Stimulated activated CD4-positive, alpha-beta T cell treated with anti-CD3 and anti-CD28 coated beads, Interleukin-1b, Interleukin-23, amount 100 ng/mL, for 4 hours (primary cell): ENCODE data around the gene DDX3X.
"Not testable (repeated sequence)": the region's sequence is repeated elsewhere in the genome, so short reads cannot be mapped to it uniquely, and the experiment has no call there.

Experiments
- DNase-seq, 2 donors: peaks; one replicate each; pipeline ENCODE4 v3.0.0-alpha.2; 2020; ENCODE audit warnings: low read depth in 2 of 2

The DDX3X gene

DNA sequence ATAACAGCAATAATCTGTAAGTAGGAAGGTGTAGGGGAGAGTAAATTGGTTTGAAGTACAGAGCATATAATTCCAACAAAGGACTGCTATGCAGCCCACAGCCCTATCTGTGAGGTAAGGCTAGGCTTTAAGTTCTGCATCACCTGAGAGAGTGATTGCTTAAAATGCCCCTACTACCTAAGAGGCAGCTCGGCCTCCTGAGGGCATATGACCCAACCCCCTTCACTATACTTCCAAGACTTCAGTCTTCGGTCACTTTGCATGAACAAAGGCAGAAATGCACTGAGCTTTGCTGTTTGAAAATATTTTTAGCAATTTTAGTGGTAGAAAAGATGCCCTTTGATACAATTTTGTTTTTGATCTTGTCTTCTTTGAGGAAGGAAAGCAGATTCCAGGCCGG, 4.9 kb upstream of the DDX3X start:
- DNase-seq = no peak

DNA sequence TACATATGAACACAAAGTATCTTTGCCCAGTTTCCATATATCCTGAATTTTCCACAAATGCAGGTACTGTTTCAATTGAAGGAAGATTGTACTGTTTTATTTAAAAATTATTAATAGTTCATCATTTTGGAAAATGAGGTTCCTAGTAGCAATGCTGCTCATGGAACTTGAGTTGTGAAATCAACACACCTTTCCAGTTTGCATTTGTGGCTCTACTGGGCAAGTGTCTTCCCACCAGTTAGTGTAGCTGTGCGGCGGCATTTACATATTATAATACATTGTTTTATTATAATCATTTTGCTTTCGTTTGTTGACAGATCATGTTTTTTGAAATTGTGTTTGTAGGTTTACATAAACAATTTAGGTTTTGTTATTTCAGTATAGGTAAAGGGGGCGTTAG, 2.0 kb upstream of the DDX3X start:
- DNase-seq = no peak

DNA sequence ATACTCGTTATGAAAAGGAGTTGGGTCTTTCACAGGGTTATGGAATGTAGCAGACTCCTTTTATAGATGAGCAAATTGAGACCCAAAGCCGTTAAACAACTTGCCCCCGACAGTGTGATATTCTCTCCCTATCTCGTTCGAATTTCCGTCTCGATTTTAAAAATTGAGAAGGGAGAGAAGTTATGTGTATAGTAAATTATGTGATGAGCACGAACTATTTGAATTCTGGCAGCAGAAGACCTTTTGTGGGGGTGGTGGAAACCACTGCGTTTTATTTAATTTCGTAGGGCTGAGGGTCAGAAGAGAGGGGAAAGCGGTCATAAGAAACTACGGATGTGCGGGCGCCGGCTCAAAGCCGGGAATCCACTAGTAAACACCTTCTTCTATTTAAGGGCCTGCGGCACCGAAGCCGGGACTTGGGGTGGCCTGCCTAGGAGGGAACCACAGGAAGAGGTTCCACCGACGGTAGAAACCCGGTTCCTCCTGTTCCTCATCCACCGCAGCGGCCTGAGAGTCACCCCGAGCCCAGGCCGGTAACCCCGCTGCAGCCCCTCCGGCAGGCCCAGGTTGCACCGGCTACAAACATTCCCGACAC, 1.5 kb upstream of the DDX3X start:
- no peak for DNase-seq

DNA sequence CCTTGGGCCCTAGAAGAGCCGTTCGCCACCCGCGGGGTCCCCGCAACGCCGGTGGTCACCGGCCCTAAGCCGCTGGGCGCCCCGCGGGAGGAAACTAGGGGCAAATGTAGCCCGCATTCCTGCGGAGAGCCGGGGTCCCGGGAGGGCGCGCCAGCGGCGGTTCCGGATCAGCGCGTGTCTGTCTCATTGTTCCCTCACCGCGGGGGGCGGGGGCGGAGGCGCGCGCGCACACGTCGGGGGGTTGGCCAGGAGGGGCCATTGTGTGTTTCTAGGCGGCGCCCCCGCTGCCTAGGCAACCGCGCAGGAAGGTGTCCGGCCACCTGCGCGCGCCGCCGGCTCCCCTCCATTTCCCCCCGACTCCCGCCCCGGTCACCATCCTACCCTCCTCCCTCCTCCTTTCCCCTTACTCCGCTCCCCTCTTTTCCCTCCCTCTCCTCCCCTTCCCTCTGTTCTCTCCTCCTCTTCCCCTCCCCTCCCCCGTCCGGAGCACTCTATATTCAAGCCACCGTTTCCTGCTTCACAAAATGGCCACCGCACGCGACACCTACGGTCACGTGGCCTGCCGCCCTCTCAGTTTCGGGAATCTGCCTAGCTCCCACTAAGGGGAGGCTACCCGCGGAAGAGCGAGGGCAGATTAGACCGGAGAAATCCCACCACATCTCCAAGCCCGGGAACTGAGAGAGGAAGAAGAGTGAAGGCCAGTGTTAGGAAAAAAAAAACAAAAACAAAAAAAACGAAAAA, 789 bp upstream of the DDX3X start:
- DNase-seq = peak; percentile 77 to 90

DNA sequence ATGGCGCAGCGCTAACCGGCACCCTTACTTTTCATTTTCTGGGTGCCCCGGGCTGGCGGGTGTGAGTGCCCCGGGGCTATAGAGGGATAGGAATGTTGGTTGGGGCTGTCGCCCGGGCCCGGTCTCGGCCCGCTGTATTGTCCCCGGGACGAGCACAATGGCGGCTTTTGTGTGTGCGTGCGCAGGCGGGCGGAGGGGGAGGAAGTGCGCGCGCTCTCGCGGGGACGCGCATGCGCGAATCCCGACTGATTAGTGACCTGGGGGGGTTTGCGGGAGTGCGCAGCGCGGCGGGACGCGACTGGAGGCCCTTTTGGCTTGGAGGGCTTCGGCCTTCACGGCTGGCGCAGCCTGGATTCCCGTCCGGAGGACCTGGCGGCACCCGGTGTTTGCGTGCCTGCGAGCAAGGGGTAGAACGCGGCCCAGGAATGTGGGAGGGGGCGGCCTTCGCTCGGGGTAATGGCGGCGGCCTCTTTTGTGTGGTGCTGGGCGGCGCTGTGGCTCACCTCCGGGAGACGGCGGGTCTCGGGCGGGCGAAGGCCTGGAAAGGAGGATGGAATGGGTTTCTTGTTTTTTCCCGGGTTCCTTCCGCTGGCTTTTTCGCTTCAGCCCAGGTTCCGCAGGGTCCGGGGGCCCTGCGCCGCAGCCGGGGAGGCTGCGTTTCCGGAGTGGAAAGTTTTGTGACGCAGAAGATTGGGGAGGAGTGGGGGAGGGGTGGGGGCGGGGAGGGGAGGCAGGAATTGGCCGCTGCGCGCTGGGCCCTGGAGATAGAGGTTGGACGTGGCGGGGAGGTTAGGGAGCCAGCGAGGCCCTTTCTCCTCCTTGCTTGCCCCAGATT, 618 bp downstream of the DDX3X start:
- peak; percentile 64 to 78 for DNase-seq

DNA sequence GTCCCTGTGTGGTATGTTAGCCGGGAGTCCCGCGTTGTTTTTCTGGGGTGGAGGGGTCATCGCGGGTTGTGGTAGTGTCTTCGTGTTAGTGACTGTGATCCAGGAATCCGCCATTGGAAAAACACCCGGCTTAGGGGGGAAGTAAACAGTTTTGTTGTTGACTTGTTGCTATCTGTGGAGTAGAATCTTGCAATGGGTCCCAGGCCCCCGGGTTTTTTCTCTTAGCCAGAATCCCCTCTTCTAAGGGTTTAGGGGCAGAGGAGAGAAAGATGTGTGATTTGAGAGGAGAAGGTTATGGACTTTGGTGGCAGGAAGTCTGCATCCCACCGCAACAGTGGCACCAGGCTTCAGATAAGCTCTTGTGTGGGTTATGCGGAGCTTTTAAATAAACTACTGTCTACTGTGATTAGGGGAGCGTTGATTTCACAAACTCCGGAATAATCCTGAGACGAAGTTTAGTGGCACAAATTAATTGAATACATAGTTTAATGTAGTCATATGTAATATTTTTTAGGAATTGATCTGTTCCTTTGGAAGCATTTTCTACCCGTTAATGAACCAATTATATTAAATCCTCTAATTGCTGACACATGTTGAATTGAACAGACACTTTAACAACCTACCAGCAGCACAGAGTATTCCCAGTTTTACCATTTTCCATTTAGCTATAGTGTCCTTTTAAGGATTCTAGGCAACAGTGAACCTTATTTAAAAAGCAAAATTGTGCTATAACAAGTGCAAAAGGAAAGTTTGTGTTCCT, 1.4 kb downstream of the DDX3X start:
- DNase-seq = no peak

DNA sequence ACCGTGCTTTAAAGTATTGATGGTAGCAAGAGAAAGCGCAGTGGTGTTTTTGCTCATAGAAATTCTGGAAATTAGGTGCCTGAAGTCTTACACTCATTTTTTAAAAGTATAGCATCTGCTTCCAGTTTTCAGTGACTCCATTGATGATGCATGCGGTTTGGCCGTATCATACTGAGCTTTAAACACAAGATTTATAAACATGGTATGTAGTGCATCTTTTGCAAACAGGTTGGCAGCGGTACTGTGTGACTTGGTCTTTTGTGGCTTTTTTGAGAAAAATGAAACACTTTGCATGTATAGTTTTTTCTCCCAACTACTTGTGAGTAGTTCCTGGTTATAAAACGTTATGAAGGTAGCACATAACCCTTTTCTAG, 2.0 kb downstream of the DDX3X start:
- no peak for DNase-seq

DNA sequence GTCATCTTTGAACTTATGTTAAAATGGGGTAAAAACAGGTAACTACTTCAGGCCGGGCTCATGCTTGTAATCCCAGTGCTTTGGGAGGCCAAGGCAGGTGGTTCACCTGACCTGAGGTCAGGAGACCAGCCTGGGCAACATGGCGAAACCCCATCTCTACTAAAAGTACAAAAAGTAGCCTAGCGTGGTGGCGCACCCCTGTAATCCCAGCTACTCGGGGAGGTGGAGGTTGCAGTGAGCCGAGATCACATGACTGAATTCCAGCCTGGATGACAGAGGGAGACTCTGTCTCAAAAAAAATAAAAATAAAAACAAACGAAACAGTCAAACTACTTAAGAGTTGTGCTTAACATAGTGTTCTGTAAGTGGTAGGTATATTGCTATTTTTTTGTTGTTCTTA, 2.5 kb downstream of the DDX3X start:
- DNase-seq = no peak

DNA sequence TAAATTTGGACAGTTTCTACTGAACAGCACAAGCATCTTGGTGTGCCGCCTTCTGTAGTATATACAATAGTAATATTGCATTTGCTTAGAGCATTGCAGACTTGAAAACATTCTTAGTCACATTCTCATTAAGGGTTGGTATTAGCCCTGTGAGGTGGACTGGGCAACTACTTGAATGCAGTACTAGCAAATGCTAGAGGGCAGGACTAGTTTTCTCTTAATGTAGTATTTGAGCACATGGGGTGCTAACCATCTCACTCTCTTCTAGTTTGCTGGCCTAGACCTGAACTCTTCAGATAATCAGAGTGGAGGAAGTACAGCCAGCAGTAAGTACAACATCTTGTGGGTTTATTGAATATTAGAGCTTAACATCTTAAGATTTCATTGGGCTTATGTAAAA, 3.2 kb downstream of the DDX3X start:
- DNase-seq = no peak

DNA sequence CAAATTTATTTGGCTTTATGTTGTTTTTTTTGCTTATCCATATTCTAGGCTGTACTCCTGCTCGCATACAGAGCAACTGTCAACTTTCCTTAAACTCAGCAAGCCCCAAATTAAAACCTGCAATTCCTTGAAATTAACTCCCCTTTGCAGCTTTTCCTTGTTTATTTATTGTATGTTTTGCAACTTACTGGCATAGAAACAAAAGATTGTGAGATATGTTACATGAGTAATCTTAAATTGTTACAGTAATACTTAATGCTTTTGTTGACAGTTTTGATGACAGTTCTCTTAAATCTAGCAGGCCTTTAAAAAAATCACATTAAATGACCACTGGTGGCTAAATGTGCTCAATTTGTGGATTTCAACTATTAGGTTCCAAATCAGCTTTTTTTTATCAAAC, 4.5 kb downstream of the DDX3X start:
- no peak for DNase-seq

DNA sequence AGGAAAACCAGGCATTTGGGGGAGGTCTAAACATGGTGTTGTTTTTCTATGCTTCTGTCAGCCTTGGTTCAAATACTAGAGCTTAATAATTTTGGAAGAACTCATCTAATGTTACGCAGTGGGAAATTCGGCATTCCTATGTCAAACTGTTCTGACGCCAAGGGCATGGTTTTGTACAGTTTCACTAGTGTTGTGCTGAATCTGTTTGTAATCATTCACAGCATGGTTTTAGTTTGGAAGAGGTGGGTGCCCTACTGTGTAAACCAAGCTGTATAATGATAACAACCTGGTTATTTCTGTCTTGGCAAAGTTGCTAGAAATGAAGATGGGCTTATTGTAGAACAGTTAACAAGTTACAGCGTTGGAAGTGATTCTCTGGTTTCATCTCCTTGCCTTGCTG, 5.2 kb downstream of the DDX3X start:
- no peak for DNase-seq

DNA sequence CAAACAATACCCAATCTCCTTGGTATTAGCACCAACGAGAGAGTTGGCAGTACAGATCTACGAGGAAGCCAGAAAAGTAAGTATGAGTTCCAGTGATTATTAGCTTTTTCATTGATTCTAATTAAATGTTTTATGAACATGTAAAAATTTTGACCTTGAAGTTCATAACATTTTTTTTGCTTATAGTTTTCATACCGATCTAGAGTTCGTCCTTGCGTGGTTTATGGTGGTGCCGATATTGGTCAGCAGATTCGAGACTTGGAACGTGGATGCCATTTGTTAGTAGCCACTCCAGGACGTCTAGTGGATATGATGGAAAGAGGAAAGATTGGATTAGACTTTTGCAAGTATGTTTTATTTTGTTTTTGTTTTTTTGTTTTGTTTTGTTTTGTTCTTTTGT, 10.1 kb downstream of the DDX3X start:
- no peak for DNase-seq

DNA sequence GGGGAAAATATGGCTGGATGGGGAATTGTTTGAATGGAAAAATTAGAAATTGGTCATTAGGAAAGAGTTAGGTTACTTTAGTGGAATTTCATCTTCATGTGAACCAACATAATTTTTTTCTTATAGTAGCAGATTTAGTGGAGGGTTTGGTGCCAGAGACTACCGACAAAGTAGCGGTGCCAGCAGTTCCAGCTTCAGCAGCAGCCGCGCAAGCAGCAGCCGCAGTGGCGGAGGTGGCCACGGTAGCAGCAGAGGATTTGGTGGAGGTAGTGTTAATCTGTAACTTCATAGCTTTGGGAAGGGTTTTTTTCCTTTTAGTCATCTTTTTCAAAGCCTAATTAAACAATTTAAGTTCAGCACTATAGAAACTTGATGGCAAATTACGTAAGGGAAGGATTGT, 13.2 kb downstream of the DDX3X start:
- DNase-seq = no peak

DNA sequence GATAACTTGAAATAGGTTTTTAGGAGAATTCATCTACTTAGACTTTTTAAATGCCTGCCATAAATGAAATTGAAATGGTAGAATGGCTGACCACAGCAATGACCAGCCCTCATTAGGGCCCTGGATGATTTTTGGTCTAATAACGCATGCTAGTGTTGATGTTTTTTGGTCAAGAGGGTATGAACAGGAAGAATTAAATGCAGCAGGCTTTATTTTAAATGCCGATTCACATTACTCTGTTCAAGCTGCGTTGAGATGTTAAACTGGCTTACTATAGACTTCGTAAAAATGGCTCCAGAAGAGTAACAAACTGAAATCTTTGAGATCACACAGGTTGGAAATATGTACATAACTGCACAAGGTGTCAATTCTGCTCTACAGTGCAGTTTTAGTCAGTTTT, 14.6 kb downstream of the DDX3X start:
- DNase-seq = no peak

DNA sequence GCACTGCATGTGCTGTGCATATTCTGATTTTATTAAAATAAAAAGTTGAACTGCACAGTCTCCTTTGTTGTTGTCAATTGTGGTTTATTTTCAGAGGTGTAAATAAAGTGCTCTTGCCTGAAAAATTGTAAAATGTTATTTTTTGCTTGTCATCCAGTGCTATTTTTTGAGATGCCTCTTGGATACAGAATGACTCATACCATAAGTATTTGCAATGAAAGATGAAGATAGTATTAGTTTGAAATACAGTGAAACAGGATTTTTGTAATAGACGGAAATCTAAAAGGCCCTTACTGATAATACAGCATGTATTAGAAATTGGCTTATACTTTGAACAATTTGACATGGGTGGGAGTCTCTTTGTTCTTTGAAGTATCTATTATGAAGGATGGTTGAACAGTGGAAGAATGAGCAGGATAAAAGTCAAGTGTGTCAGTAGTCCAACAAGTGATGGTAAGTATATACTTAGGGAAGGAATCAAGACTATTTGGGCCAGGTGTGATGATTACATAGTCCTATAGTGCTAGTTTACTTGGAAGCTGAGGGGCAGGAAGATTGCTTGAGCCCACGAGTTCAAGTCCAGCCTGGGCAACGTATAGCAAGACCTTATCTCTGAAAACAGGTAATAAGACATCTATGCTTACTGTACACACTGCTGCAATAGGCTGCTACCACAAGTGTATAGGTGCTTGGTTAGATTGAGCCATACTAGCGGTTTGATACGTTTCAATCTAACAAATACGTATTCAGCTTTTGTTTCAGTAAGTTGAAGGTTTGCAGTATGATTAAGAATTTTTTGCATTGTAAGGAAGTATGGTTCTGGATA, 16.4 kb downstream of the DDX3X start:
- no peak for DNase-seq

DNA sequence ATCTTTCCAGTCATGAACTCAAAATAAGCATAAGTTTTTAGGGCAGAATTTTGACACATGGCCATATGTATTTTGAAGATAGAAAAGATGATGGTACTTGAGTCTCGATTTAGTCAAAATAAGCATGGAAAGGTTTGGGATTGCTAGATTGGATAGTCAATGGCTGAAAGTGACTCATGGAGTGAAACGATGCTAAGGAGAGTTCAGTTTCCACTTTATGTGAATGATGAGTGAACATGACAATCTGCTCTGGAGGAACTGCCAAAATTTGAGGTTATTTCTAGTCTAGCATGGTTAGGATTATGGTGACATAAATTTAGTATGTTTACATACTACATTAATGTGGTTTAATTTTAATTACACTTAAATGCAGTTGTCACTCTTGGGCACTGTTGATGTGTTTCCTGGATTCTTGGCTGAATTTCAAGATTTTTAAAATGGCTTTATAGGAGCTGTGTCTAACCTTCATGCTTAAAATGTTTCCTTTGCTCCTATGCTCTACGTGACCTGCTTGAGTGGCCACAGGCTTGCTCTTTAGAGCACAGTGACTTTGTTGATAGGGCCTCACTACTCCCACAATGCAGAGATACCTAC, 17.1 kb downstream of the DDX3X start:
- no peak for DNase-seq

DNA sequence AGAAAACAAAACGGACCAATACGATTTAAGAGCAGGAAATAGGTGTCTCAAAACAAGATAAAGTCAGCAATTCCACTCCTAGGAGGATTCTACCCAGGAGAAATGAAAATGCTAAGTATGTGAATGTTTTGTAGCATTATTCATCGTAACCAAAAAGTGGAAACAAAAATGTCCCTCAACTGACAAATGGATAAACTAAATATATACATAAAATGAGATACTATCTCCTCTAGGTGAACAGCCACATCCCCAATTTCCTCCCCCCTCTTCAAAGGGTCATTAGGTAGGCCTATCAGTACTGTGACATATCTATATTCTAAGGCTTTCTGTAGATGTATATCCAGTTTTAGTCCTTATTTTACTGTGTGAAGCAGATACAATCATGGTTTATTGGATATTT, 18.0 kb downstream of the DDX3X start:
- DNase-seq = no peak

DNA sequence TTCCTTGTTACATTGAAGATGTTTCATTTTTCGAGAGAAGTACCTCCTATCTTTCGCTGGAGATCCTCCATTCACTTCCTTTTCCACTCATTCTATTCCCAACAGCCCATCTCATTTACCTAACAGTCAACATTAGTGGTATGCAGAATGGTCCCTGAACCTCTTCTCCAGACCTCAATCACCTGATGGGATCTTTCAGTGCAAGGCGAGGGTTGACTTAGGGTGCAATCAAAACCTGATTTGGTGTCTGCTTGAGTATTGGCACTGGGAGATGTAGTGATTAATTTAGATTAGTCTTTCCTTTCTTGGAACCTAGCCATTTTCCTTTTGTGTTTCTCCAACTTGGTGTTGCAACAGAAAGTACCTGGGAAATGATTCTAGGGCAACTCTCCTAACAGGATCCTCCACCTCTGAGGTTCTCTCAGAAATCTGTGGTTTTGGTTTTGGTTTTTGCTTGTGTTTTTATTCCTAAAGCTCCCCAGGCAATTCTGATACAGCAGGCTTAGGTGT, 18.4 kb downstream of the DDX3X start:
- no peak for DNase-seq

DNA sequence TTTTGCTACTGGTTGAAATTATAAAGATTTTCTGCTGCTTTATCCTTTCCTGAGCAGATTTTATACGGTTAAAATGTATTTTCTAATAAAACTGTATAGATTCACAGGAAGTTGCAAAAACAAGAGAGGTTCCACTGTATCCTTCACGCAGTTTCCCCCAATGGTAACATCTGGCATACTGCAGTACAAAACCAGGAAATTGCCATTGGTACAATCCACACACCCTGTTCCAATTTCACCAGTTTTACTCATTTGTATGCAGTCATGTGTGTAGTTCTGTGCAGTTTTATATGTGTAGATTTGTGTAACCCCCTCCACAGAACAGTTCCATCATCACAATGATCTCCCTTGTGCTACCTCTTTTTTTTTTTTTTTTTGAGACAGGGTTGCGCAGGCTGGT, 20.0 kb downstream of the DDX3X start:
- no peak for DNase-seq

DNA sequence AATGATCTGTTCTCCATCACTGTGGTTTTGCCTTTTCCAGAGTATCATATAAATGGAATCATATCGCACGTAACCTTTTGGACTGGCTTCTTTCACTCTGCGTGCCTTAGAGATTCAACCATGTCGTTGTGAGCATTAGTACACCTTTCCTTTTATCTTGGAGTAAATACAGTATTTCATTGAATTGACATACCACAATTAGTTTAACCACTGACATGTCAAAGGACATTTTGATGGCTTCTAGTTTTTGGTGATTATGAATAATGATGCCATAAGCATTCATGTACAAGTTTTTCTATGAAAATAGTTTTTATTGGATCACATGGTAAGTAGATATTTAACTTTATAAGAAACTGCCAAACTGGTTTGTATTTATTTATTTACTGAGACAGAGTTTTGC, 35.2 kb downstream of the DDX3X start:
- DNase-seq = no peak

DNA sequence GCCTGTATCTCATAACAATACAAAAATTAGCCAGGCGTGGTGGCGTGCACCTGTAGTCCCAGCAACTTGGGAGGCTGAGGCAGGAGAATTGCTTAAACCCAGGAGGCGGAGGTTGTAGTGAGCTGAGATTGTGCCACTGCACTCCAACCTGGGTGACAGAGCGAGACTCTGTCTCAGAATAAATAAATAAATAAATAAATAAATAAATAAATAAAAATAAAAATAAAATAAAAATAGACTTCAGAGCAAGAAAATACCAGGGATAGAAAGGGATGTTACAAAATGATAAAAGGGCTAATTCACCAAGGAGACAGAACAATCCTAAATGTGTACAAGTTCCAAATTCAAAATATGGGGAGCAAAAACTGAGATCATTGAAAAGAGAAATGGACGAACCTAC, 37.6 kb downstream of the DDX3X start:
- DNase-seq = not testable (repeated sequence)
